Brain microvascular endothelial cell (primary cell): ENCODE data around the gene DHDDS.

Experiments used
- DNase-seq: peaks from one replicate; pipeline ENCODE4 v3.0.0-alpha.2; 2020
- H3K27ac ChIP-seq: fragments of 250-450 bp; sonication (Bioruptor Pico); 2 replicates; pipeline ENCODE4 v1.5.1; 2020; ENCODE audit warnings: mild to moderate bottlenecking, moderate library complexity
- H3K27me3 ChIP-seq: fragments of 250-450 bp; sonication (Bioruptor Pico); replicated peaks from 2 replicates; pipeline ENCODE4 v1.5.1; 2020; ENCODE audit warnings: mild to moderate bottlenecking
- H3K36me3 ChIP-seq: fragments of 250-450 bp; sonication (Bioruptor Pico); replicated peaks from 2 replicates; pipeline ENCODE4 v1.5.1; 2020; ENCODE audit warnings: mild to moderate bottlenecking
- H3K4me3 ChIP-seq: 2 replicates; pipeline ENCODE4 v1.5.1; 2011; ENCODE audit warnings: low read depth, mild to moderate bottlenecking, control low read depth, low read length, moderate library complexity
- in situ Hi-C: cut with HindIII; loops from 2 replicates; pipeline ENCODE4 v1.10.0; 2017; ENCODE audit warnings: low sequenced_read_pairs, low pct_ligation_motif_present
- TF ChIP-seq, protein P1 (sequence below): IDR thresholded peaks from 2 replicates; pipeline ENCODE4 v1.5.1; 2011; ENCODE audit warnings: low read depth, mild to moderate bottlenecking, moderate library complexity, low read length, control low read depth, inconsistent platforms; ENCODE audit errors: missing control alignments

The DHDDS gene

DNA sequence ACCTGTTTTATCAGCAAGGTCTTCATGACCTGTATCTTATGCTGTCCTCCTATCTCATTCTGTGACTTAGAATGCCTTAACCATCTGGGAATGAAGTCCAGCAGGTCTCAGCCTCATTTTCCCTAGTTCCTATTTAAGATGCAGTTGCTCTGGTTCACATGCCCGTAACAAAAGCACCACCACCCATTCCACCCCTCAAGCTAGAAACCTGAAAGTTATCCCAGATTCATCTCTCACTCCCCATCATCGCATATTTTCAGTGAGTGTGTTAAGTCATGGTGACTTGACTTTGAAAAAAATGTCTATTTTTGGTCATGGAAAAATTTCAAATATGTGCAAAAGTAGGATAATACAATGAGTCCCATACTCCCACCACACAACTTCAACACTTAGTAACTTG, 51.9 kb downstream of the DHDDS start:
- no peak overlapping the region for H3K4me3 ChIP-seq
- H3K27ac ChIP-seq = no peak overlapping the region
- TF ChIP-seq, protein P1, sequence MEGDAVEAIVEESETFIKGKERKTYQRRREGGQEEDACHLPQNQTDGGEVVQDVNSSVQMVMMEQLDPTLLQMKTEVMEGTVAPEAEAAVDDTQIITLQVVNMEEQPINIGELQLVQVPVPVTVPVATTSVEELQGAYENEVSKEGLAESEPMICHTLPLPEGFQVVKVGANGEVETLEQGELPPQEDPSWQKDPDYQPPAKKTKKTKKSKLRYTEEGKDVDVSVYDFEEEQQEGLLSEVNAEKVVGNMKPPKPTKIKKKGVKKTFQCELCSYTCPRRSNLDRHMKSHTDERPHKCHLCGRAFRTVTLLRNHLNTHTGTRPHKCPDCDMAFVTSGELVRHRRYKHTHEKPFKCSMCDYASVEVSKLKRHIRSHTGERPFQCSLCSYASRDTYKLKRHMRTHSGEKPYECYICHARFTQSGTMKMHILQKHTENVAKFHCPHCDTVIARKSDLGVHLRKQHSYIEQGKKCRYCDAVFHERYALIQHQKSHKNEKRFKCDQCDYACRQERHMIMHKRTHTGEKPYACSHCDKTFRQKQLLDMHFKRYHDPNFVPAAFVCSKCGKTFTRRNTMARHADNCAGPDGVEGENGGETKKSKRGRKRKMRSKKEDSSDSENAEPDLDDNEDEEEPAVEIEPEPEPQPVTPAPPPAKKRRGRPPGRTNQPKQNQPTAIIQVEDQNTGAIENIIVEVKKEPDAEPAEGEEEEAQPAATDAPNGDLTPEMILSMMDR = no peak
- peak; percentile 18 for DNase-seq
- in situ Hi-C loops = no loop called here
- H3K27me3 ChIP-seq = no peaks in the 10 kb centered on the region
- H3K36me3 ChIP-seq = peaks cover 2% of the 10 kb centered on the region

DNA sequence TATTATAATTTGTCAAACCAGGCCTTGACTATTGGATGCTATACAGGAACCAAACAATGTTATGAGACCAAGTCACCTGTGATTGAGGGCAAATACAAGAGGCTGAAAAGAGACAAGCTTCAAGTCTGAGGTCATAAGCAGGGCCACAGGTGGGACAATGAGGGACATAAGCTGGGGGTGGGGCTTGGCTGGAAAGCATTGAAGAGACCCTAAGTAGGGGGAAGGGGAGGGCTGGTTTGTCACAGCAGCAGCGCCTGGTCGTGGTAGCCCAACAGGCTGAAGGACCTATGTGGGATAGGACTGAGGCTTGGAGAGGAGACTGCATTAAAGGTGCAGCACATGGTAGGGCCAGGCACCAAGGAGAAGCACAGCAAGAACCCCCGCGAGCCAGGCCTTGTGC, 58.0 kb downstream of the DHDDS start:
- in situ Hi-C loops = no loop called here
- TF ChIP-seq, protein P1 = no peak
- DNase-seq = no peak

GRCh38 chr1:26493267-26493666, 61.1 kb downstream of the DHDDS start:
- in situ Hi-C loops = no loop called here
- no peaks in the 10 kb centered on the region for H3K36me3 ChIP-seq
- no peak overlapping the region for H3K27ac ChIP-seq
- TF ChIP-seq, protein P1 = no peak
- no peak overlapping the region for H3K4me3 ChIP-seq
- no peak for DNase-seq
- H3K27me3 ChIP-seq = no peaks in the 10 kb centered on the region

More for the DNA sequence above, 58.0 kb downstream of the DHDDS start:
- no peak overlapping the region for H3K27ac ChIP-seq
- no peaks in the 10 kb centered on the region for H3K36me3 ChIP-seq
- no peak overlapping the region for H3K4me3 ChIP-seq
- H3K27me3 ChIP-seq = no peaks in the 10 kb centered on the region

- no peaks in the 10 kb centered on the region for H3K36me3 ChIP-seq
- in situ Hi-C loops = no loop called here
- no peak overlapping the region for H3K27ac ChIP-seq
- no peaks in the 10 kb centered on the region for H3K27me3 ChIP-seq
- H3K4me3 ChIP-seq = no peak overlapping the region
- TF ChIP-seq, protein P1 = no peak
- no peak for DNase-seq
Measured at GRCh38 chr1:26493938-26494337, 61.8 kb downstream of the DHDDS start.

GRCh38 chr1:26496861-26497260, 64.7 kb downstream of the DHDDS start:
- H3K36me3 ChIP-seq = no peaks in the 10 kb centered on the region
- DNase-seq = no peak
- H3K4me3 ChIP-seq = no peak overlapping the region
- TF ChIP-seq, protein P1 = no peak
- in situ Hi-C loops = no loop called here
- H3K27ac ChIP-seq = no peak overlapping the region
- H3K27me3 ChIP-seq = no peaks in the 10 kb centered on the region

GRCh38 chr1:26498894-26499293, 66.8 kb downstream of the DHDDS start:
- no peak for DNase-seq
- Histone ChIP-seq H3K36me3 (no peaks in the 10 kb centered on the region), H3K27ac (no peak overlapping the region), H3K27me3 (no peaks in the 10 kb centered on the region), H3K4me3 (no peak overlapping the region)
- in situ Hi-C loops = no loop called here
- TF ChIP-seq, protein P1 = no peak
